GM21360 (cell line): Measurements from ENCODE around the gene KLHDC4.

Experiments used
- ATAC-seq: cut with Tn5 transposase; IDR thresholded peaks from one replicate; pipeline ENCODE4 v1.9.1; 2021; ENCODE audit warnings: mild to moderate bottlenecking, moderate library complexity; ENCODE audit not compliant: unreplicated experiment

KLHDC4 gene

GRCh38 chr16:87701505-87701921, 64.3 kb downstream of the KLHDC4 start:
- no peak for ATAC-seq

DNA sequence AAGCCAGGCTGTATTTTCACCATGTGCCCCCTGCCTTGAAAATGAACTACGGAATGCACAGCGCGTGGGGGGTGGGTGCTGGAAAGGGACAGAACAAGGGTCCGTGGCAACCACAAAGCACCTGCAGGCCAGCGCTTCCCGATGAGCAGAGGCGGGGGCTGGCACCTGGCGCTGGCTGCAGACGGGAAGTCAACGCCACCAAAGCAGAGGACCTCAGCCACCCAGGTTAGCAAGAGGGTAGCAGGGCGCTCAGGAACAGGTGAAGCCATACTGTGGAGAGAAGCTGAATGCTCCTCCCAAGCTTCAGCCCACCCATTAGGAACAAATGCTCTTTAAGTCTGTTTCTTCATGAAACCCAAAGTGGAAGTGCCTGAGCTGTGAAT, 64.7 kb downstream of the KLHDC4 start:
- ATAC-seq: no peak

GRCh38 chr16:87700406-87701077, 65.2 kb downstream of the KLHDC4 start:
- no peak for ATAC-seq

DNA sequence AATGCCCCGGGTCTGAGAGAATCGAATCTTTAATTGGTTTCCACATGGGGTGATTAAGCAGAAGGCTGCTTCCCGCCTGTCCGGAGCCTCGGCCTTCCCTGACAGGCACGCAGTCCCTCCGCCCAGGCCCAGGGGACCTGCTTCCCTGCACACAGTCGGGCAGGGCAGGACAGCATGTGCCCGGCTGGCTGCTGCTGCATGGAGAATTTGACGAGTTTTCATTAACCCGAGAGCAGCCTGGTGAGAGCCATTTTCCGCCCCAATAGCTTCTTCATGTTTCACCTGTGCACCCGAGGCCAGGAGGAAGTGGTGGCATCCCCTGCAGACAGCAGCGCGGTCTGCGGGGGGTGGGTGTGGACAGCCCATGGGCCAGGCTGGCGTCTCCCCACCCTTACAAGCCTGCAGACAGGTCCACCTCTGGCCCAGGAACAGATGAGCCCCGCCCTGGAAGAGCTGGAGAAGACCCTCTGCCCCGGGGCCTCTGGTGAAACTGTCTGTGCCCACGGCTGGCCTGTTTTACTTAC, 67.0 kb downstream of the KLHDC4 start:
- no peak for ATAC-seq

DNA sequence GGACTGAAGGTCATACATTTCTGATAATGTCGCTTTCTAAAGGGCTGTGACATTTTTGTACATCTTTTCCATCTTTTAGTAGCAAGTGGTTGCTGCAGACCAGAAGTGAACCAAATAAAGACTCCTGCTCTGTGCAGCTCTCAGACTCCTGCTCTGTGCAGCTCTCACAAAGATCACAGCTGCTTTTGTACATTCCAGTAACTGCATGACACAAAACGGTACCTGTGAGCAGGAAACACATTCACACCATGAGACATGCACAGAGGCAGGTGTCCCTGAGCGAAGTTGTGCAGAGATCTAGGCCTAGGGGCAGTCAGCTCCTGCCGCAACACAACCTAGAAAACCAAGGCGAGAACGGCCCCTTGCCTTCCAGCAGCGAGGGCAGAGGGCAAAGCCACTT, 67.5 kb downstream of the KLHDC4 start:
- ATAC-seq: peak; percentile 49

GRCh38 chr16:87697792-87698191, 68.0 kb downstream of the KLHDC4 start:
- no peak for ATAC-seq

- ATAC-seq: no peak
Measured at GRCh38 chr16:87697256-87697655, 68.5 kb downstream of the KLHDC4 start.

DNA sequence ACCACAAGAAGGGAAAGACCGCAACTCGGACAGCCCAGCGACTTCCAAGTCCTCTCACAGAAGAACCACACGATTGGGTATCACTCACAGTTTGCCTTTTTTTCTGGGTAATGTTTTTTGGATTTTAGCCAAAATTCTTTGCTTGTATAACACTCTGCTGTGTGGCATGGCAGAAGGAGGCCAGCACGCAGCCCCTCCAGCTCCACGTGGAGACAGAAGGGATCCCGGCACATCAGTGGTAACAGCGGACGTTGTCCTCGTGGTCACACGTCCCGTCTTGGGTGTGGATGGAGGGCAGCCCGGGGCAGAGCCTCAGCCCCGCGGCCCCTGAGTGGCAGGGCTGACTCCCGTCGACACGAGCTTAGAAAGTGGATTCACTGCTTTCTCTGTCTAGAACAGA, 69.1 kb downstream of the KLHDC4 start:
- ATAC-seq: no peak

GRCh38 chr16:87695534-87695933, 70.3 kb downstream of the KLHDC4 start:
- no peak for ATAC-seq

DNA sequence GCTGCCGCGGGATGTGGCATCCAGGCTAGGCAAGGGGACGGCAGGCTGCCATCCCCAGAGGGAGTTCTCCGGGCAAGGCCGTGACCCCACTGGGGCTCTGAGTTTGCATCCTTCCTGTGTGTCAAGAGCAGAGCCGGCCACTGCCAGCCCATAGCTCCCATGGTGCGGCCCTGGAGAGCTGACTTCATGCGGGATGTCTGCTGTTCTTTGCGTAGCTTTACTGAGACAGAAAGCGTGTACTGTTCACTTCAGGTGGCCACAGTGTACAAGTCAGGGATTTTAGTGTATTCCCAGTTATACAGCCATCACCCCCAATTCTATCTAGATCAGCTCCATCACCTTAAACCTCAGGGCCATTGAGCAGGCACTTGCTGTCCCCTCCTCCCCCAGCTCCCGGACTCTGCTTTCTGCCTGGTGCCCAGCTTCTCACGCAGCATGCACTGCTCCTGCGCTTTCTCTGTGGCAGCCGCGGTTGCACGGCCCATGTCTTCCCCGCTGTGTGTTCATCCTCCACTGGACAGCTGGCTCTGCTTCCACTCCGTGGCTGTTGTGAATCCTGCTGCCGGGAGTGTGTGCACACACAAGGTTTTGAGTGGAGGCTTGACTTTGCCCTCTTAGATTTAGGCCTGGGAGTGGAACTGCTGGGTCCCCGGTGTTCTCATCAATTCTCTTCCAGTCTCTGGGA, 71.2 kb downstream of the KLHDC4 start:
- ATAC-seq: no peak

DNA sequence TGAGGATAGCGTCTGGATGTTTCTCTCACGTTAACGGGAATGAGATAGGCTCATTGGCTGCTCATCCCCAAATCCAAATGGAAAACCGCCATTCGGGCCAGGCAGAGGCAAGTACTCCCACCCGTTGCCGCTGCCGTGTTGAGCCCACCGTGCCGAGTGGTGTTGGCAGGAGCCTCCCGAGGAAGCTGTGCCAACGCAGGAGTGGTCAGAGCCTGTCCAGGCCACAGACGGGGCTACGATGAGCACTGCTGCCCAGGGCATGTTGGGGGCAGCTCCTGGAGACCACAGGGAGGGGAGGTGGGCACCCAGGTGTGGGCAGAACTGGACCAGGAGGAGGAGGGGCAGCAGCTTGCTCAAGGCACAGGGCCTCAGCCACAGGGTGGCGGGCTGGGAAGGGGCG, 72.0 kb downstream of the KLHDC4 start:
- no peak for ATAC-seq

DNA sequence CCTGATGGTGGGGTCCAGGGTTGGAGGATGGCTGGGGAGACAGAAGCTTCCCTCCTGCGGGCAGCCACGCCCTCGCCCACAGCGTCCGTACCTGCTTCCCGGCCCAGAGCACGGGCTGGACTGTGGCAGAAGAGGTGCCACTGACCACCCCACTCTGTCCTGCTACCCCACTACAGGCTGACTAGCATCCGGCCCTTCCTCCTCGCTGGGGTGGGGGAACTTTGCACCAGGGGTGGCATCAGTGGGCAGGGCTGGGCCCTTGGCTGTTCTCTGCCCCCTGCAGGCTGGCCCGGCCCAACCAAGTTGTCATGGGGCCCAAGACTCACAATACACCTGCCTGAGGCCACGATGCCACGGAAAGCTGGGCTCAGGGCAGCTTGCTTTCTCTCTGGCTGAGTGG, 73.0 kb downstream of the KLHDC4 start:
- no peak for ATAC-seq

GRCh38 chr16:87692176-87692575, 73.6 kb downstream of the KLHDC4 start:
- no peak for ATAC-seq

DNA sequence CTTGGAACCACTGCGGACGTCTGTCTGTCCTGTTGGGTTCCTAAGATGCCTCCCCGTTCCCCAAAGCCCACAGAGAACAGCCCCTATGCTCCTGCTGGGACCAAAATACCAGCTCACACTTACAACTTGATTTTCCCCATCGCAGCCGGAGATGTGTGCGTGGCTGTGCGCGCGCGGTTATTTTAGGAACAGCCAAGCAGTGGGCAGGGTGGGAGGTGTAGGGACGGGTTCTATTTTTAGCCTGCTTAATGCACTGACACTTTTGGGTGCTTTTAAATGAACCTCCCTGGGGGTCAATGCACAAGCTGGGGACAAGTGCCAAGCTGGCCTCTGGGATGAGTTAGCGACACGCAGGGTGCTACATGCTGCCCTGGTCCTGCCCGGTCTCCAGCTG, 74.1 kb downstream of the KLHDC4 start:
- no peak for ATAC-seq

- no peak for ATAC-seq
Measured at GRCh38 chr16:87690911-87691685, 74.7 kb downstream of the KLHDC4 start.

GRCh38 chr16:87689956-87690465, 75.8 kb downstream of the KLHDC4 start:
- no peak for ATAC-seq

- ATAC-seq: no peak
Measured at GRCh38 chr16:87688876-87689815, 76.6 kb downstream of the KLHDC4 start.

DNA sequence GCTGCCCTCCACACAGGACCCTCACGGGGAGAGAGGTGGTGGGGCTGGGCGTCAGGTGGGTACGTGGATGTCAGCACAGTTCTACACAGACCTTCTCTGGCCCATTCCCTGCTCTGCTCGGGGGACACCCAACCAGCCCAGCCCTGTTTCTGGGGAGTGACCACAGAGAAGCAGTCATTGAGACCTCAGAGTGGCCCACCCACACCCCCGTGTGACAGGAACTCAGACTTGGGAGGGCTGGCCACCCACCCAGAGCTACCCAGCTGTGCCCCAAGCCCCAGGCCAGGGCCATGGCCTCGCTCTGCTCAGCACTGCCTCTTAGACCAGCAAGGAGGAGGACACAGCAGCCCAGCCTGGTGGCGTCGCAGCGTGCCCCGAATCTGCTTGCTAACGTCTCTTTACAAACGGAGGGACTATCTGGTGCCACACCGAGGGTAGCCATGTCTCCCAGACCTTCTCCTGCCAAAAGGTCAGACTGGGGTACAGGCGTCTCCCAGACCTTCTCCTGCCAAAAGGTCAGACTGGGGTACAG, 77.7 kb downstream of the KLHDC4 start:
- no peak for ATAC-seq

DNA sequence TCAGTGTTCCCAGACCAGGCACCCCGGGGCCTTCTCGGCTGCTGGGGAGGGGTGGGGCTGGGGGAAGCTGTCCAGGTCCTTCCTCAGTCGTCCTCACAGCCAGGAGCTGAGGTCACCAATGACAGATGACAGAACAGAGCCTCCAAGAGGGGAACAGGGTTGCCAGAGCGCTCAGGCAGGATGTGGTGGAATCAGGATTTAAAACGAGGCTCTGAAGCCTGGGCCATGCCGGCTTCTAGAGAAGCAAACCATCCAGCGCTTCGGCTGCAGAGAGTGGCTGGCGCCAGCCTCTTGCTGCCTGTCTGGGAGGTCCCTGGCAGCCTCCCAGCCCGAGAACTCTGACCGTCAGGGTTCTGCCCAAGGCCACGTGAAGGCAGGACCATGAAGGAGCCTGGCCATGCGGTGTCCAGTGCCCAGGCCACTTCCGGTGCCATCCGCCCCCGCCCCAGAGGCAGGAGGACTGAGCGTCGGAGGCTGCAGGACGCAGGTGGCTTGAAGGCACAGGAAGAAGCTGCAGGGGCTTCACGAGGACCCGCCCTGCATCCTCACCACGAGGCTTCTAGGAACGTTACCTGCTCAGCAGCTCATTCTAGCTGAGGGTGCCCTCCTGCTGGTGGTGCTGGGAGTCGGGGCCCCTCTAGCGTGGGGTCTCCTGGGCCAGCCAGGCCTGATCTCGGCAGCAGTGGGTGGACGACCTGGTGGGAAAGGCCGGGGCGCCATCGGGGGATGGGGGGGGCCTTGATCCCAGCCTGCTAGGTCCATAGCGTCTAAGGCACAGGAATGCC, 78.5 kb downstream of the KLHDC4 start:
- no peak for ATAC-seq
